C4-2B (cell line): ENCODE data around the gene OPCML.

Experiments
- H3K27ac ChIP-seq: fragments of 450-650 bp; 2 replicates; pipeline ENCODE4 v1.5.1; 2017
- CTCF ChIP-seq: fragments of 450-650 bp; conservative IDR thresholded peaks from 2 replicates; pipeline ENCODE4 v1.5.1; 2017; ENCODE audit warnings: mild to moderate bottlenecking
- ZFX ChIP-seq: fragments of 450-650 bp; IDR thresholded peaks from 2 replicates; pipeline ENCODE4 v1.6.1; 2017

Gene OPCML

GRCh38 chr11:133524488-133524887 lies 7.8 kb downstream of the OPCML start:
- H3K27ac ChIP-seq, result no peak overlapping the region
- no peak for TF ChIP-seq CTCF
- no peak for TF ChIP-seq ZFX

DNA sequence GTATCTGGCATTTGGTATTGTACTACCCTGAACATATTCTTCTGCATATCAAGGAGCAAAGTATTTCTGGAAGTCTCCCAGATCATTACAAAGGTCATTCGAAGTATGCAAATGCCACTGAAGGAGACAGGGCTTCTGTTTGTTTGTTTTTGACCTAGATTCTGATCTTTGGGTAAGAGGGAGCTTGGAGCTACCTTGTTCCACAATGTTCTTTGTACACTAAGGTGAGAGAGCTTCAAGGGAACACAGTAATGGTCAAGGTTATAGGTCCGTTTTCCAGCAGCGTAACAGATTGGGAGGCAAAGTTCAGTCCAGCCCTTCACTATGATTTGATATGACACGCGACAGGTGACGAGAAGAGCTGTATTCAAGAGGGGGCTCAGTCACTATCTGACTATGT lies 10.0 kb downstream of the OPCML start:
- H3K27ac ChIP-seq, result no peak overlapping the region
- no peak for TF ChIP-seq CTCF
- TF ChIP-seq ZFX, result no peak

GRCh38 chr11:133521502-133521901 lies 10.8 kb downstream of the OPCML start:
- TF ChIP-seq ZFX (no peak), CTCF (no peak)
- no peak overlapping the region for H3K27ac ChIP-seq

- TF ChIP-seq CTCF, result no peak
- no peak overlapping the region for H3K27ac ChIP-seq
Observed at GRCh38 chr11:133520707-133521106, 11.6 kb downstream of the OPCML start.

DNA sequence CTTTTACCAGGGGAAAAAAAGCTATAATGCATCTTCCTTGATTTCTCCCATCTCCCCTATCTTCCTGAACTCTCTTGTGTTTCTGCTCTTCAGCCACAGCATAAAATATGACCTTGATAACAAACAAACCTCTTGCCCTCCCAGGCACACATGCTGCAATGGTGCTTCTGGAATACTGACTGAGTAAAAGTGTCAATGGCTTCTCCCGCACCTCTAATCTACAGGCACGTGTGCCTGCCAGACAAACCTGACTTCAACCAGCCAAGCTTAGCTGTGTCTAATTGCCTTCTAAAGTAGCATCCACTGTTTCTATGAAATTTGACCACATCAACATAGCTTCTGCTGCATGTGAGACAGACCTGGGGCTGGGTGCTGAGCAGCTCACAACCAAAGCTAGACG lies 12.7 kb downstream of the OPCML start:
- H3K27ac ChIP-seq, result no peak overlapping the region
- TF ChIP-seq CTCF (no peak), ZFX (no peak)

DNA sequence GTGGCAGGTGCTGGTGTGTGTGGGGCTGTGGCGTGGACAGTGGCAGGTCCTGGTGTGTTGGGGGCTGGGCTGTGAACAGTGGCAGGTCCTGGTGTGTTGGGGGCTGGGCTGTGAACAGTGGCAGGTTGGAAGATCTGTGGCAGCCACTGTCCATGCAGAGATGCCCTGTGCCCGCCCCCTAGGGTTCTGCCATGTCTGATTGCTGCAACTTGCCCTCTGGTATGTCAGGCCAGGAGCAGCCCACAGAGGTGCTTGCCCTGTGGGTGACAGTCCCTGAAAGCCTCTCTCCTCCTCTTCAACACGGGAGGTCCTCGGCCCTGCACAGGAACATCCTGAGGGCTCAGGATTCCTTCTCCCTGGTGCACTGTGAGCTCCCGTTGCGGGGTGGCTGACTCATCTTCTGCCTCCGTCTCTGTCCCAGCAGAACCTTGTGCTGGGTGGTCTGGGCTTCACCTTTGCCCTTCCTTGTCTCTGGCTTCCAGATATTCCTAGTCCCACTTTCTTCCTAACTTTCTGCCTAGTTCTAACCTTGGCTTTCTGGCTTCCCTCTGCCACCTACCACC lies 13.5 kb downstream of the OPCML start:
- H3K27ac ChIP-seq, result no peak overlapping the region
- TF ChIP-seq CTCF, result no peak
- no peak for TF ChIP-seq ZFX

DNA sequence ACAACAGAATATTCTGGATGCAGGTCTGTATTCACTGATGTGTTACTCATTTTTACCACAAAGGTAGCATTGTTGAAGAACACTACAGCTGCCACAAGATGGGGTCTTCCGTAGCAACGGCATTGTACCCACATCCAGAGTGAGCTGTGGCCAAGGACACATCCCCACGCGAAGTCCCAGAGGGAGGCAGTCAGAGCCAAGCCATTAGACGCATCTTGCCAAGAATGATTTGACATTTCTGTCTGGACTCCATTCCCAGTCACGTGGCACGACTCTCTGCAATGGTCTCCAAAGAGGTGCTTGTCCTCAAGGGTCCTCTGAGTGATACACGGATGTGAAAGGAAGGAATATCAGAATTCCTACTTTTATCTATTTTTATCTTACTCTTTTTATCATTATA lies 15.5 kb downstream of the OPCML start:
- TF ChIP-seq ZFX, result no peak
- no peak for TF ChIP-seq CTCF
- H3K27ac ChIP-seq, result no peak overlapping the region
